ENCODE results near the gene IFNG-AS1. TPM values are rescaled to one million over a fixed set of nuclear protein-coding genes. Genes with fewer than 3 reads are reported as not detected.

Gene IFNG-AS1
- polyA plus RNA-seq, 2 of the 4 experiments (the other 2 are of a cell fraction): not detected

DNA sequence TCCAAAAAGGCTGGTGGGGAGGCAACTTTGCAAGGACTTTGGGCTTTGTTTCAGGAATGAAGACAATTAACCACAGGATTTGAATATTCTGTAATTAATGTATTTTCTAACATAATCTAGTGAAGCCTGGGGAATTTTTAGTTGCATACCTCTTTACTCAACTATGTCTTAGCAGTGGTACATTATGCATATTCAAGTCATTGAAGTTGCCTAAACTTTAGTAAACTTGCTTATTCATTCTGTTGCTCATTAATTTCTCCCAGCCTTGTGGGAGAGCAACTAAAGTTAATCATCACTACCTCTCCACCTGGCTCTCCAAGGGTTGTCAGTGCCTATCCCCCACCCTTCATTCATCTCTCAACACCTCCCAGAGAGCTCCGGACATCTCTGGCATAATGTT, 54.2 kb downstream of the IFNG-AS1 start:
- H3K4me1 ChIP-seq: no peaks in the 10 kb centered on the region
- ATAC-seq: no peak
- no peak overlapping the region for H3K4me2 ChIP-seq
- no peak overlapping the region for H3K4me3 ChIP-seq
- DNase-seq (ENCODE audit: low read depth in 1 of 2, low spot score in 1 of 2): no peak
- FAIRE-seq: no peak
- POLR2A ChIA-PET: no interaction called here
- no peak overlapping the region for H3K27ac ChIP-seq
- TF ChIP-seq RARB (CRISPR knock-in tag; IDR thresholded peaks at IDR 0.05): no peak
- CTCF ChIA-PET: no interaction called here
- 21% methylated on average over 1 of the region's 1 CpG for WGBS (ENCODE audit: missing lambda C conversion rate)
- H3K9me3 ChIP-seq: no peaks in the 10 kb centered on the region

DNA sequence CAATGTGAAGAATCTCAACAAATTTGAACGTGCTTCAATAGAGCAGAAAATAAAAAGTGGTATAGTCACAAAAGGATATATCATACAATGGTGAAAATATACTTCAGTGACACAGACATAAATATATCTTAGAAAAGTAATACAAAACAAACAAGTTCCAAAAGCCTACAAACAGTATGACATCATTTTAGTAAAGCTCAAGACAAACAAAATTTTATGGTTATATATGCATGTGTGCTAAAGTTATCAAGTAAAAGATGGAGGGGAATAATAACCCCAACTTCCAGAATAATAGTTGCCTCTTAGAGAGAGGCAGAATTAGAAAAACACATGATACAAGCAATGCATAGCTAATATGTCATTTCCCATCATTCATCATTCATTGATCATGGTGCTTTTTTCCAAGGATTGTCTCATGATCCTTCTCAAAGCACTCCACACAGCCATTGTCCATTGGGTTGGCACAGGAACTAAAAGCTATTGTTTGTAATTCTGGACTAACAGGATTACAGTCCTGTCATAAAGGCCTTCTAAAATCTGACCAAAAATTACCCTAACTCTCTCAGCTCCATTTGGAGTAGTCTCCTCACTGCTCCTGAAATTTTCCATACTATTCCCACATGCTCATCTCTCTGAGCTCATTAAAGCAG, 59.5 kb downstream of the IFNG-AS1 start:
- no peak overlapping the region for H3K4me2 ChIP-seq
- no peaks in the 10 kb centered on the region for H3K4me1 ChIP-seq
- no peak overlapping the region for H3K4me3 ChIP-seq
- H3K27ac ChIP-seq: no peak overlapping the region
- no peak for TF ChIP-seq HEYL (CRISPR knock-in tag; IDR thresholded peaks at IDR 0.05)
- TF ChIP-seq EHMT2 (IDR thresholded peaks at IDR 0.05; ENCODE audit: low read depth): no peak
- no peak for TF ChIP-seq NFE2L2 (conservative IDR thresholded peaks at IDR 0.05; ENCODE audit: low read length)
- TF ChIP-seq SMC3 (IDR thresholded peaks at IDR 0.05): no peak
- TF ChIP-seq RCOR1 (IDR thresholded peaks at IDR 0.05; ENCODE audit: low read depth, low read length): no peak
- TF ChIP-seq EP300 (IDR thresholded peaks at IDR 0.05): no peak
- TF ChIP-seq POLR2A (IDR thresholded peaks at IDR 0.05; ENCODE audit: low read length): no peak
- no peak for TF ChIP-seq PBX3 (IDR thresholded peaks at IDR 0.05)
- no peak for TF ChIP-seq ZFP36 (IDR thresholded peaks at IDR 0.05; ENCODE audit: borderline replicate concordance, partially characterized antibody)
- TF ChIP-seq FOXS1 (CRISPR knock-in tag; IDR thresholded peaks at IDR 0.05): no peak
- TF ChIP-seq FOSL2 (IDR thresholded peaks at IDR 0.05): no peak
- no peak for TF ChIP-seq FOSL2 (CRISPR knock-in tag; IDR thresholded peaks at IDR 0.05)
- no peak for TF ChIP-seq RNF2 (IDR thresholded peaks at IDR 0.05; ENCODE audit: borderline replicate concordance, low read depth)
- ATAC-seq (no peak), DNase-seq (ENCODE audit: low read depth in 1 of 2, low spot score in 1 of 2) (no peak), FAIRE-seq (no peak)
- ChIA-PET POLR2A (no interaction called here), CTCF (interaction anchor here (0.6 kb wide), 1 partner anchor 374 kb away, joined by 3 read pairs; no protein-coding TSS in a partner anchor)
- H3K9me3 ChIP-seq: no peaks in the 10 kb centered on the region
- 0% methylated on average over 1 of the region's 1 CpG for WGBS (ENCODE audit: missing lambda C conversion rate)

DNA sequence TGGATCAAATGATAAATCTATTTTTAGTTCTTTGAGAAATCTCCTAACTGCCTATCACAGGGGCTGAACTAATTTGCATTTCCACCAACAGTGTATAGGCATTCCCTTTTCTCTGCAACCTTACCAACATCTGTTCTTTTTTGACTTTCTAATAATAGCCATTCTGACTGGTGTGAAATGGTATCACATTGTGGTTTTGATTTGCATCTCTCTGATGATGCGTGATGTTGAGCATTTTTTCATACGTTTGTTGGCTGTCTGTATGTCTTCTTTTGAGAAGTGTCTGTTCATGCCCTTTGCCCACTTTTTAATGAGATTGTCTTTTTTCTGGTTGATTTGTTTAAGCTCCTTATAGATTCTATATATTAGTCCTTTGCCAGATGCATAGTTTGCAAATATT, 67.1 kb downstream of the IFNG-AS1 start:
- WGBS (ENCODE audit: missing lambda C conversion rate): 32% methylated on average over 2 of the region's 2 CpGs
- ATAC-seq: no peak
- Histone ChIP-seq H3K4me2 (no peak overlapping the region), H3K4me3 (no peak overlapping the region), H3K27ac (no peak overlapping the region), H3K9me3 (no peaks in the 10 kb centered on the region), H3K4me1 (no peaks in the 10 kb centered on the region)
- no peak for FAIRE-seq
- CTCF ChIA-PET: interaction anchor here (1.2 to 1.8 kb wide), 2 partner anchors 11 to 16 kb away, joined by 4 read pairs; no protein-coding TSS in a partner anchor
- no peak for DNase-seq (ENCODE audit: low read depth in 1 of 2, low spot score in 1 of 2)
- POLR2A ChIA-PET: no interaction called here
- TF ChIP-seq RFX5 (IDR thresholded peaks at IDR 0.05): no peak
- no peak for TF ChIP-seq JUNB (IDR thresholded peaks at IDR 0.05)
- TF ChIP-seq FOXS1 (CRISPR knock-in tag; IDR thresholded peaks at IDR 0.05): no peak
- no peak for TF ChIP-seq EHF (CRISPR knock-in tag; IDR thresholded peaks at IDR 0.05)
- TF ChIP-seq ZSCAN20 (CRISPR knock-in tag; IDR thresholded peaks at IDR 0.05): no peak
- TF ChIP-seq MAFK (IDR thresholded peaks at IDR 0.05; ENCODE audit: partially characterized antibody): no peak
- TF ChIP-seq GATA3 (IDR thresholded peaks at IDR 0.05; ENCODE audit: borderline replicate concordance): no peak
- no peak for TF ChIP-seq KDM5A (IDR thresholded peaks at IDR 0.05)
- TF ChIP-seq CTCF (IDR thresholded peaks at IDR 0.05): no peak
- TF ChIP-seq SREBF2 (IDR thresholded peaks at IDR 0.05): no peak
